Measurements from ENCODE around the gene COX4I1. TPM values are rescaled to one million over a fixed set of nuclear protein-coding genes. Genes with fewer than 3 reads are reported as not detected.

COX4I1 gene
- total and polyA plus RNA-seq, 2 of the 8 experiments (the other 6 are each of a cell fraction or from before 2014, with no cell fraction given): 507 to 707 TPM

DNA sequence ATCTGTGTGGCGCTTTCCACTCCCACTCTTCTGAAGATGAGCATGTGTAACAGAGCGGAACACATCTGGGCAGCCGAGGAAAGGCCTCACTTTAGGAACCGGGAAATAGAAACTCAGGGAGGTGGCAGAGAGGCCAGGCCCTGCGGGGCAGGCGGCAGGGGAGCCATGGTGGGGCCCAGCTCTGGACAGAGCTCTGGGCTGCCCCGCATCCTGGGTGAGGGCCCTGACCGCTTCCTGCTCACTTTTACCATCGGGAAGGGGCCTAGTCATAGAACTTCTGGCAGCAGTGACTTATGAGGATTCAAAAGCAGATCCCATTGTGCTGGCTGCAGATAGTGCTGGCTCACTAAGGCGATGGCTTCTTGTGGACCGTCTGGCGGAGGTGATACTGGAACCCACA, 22.6 kb downstream of the COX4I1 start (continued):
- TF ChIP-seq, protein P1, sequence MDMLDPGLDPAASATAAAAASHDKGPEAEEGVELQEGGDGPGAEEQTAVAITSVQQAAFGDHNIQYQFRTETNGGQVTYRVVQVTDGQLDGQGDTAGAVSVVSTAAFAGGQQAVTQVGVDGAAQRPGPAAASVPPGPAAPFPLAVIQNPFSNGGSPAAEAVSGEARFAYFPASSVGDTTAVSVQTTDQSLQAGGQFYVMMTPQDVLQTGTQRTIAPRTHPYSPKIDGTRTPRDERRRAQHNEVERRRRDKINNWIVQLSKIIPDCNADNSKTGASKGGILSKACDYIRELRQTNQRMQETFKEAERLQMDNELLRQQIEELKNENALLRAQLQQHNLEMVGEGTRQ (IDR thresholded peaks at IDR 0.05; ENCODE audit: low read length): no peak
- TF ChIP-seq BRCA1 (IDR thresholded peaks at IDR 0.05; ENCODE audit: low read depth, low read length) (no peak), CREB1 (IDR thresholded peaks at IDR 0.05) (no peak), CBX5 (IDR thresholded peaks at IDR 0.05; ENCODE audit: low read depth, low read length) (no peak)
